ENCODE data around the gene C3orf20.

C3orf20 gene

GRCh38 chr3:14818804-14819500 lies 144.0 kb downstream of the C3orf20 start, which contains the start of gene FGD5:
Gene FGD5 (plus strand): TSS chr3:14818962. CDS start chr3:14819072, 110 bp downstream.
- TF ChIP-seq CTCF (conservative IDR thresholded peaks at IDR 0.05; ENCODE audit: low read depth, low read length) = no peak
- Histone ChIP-seq H4K20me1 (ENCODE audit: insufficient read depth) (no peaks in the 10 kb centered on the region), H3K4me2 (no peak within 1 kb of the TSS), H3K27ac (no peak within 1 kb of the TSS), H3K27me3 (ENCODE audit: insufficient read depth, low read depth) (no peaks in the 10 kb centered on the region), H2AFZ (ENCODE audit: low read depth) (no peak within 1 kb of the TSS), H3K9ac (no peak within 1 kb of the TSS), H3K79me2 (ENCODE audit: insufficient read depth, low read depth) (no peaks in the 10 kb centered on the region), H3K4me3 (IDR thresholded peaks at IDR 0.05; ENCODE audit: insufficient read depth, low read depth, low read length) (no peak within 1 kb of the TSS), H3K36me3 (ENCODE audit: insufficient read depth) (no peaks in the 10 kb centered on the region), H3K4me1 (ENCODE audit: low read depth, poor library complexity, severe bottlenecking) (no peaks in the 10 kb centered on the region)

GRCh38 chr3:14819671-14820070 lies 144.7 kb downstream of the C3orf20 start:
- Histone ChIP-seq H3K4me2 (no peak overlapping the region), H3K79me2 (ENCODE audit: insufficient read depth, low read depth) (no peaks in the 10 kb centered on the region), H4K20me1 (ENCODE audit: insufficient read depth) (no peaks in the 10 kb centered on the region), H3K36me3 (ENCODE audit: insufficient read depth) (no peaks in the 10 kb centered on the region), H3K9ac (no peak overlapping the region), H2AFZ (ENCODE audit: low read depth) (no peak overlapping the region), H3K4me1 (ENCODE audit: low read depth, poor library complexity, severe bottlenecking) (no peaks in the 10 kb centered on the region), H3K4me3 (IDR thresholded peaks at IDR 0.05; ENCODE audit: insufficient read depth, low read depth, low read length) (no peak overlapping the region), H3K27ac (no peak overlapping the region), H3K27me3 (ENCODE audit: insufficient read depth, low read depth) (no peaks in the 10 kb centered on the region)
- no peak for TF ChIP-seq CTCF (conservative IDR thresholded peaks at IDR 0.05; ENCODE audit: low read depth, low read length)

- Histone ChIP-seq H3K27me3 (ENCODE audit: insufficient read depth, low read depth) (no peaks in the 10 kb centered on the region), H3K4me1 (ENCODE audit: low read depth, poor library complexity, severe bottlenecking) (no peaks in the 10 kb centered on the region), H3K79me2 (ENCODE audit: insufficient read depth, low read depth) (no peaks in the 10 kb centered on the region), H3K4me3 (IDR thresholded peaks at IDR 0.05; ENCODE audit: insufficient read depth, low read depth, low read length) (no peak overlapping the region), H3K9ac (no peak overlapping the region), H3K36me3 (ENCODE audit: insufficient read depth) (no peaks in the 10 kb centered on the region), H3K4me2 (no peak overlapping the region), H2AFZ (ENCODE audit: low read depth) (no peak overlapping the region), H3K27ac (no peak overlapping the region), H4K20me1 (ENCODE audit: insufficient read depth) (no peaks in the 10 kb centered on the region)
- TF ChIP-seq CTCF (conservative IDR thresholded peaks at IDR 0.05; ENCODE audit: low read depth, low read length) = no peak
Measured at GRCh38 chr3:14820156-14820555, 145.2 kb downstream of the C3orf20 start.

- no peak for TF ChIP-seq CTCF (conservative IDR thresholded peaks at IDR 0.05; ENCODE audit: low read depth, low read length)
- Histone ChIP-seq H3K4me3 (IDR thresholded peaks at IDR 0.05; ENCODE audit: insufficient read depth, low read depth, low read length) (no peak overlapping the region), H3K4me2 (no peak overlapping the region), H3K27me3 (ENCODE audit: insufficient read depth, low read depth) (no peaks in the 10 kb centered on the region), H3K79me2 (ENCODE audit: insufficient read depth, low read depth) (no peaks in the 10 kb centered on the region), H3K4me1 (ENCODE audit: low read depth, poor library complexity, severe bottlenecking) (no peaks in the 10 kb centered on the region), H3K27ac (no peak overlapping the region), H3K36me3 (ENCODE audit: insufficient read depth) (no peaks in the 10 kb centered on the region), H4K20me1 (ENCODE audit: insufficient read depth) (no peaks in the 10 kb centered on the region), H2AFZ (ENCODE audit: low read depth) (no peak overlapping the region), H3K9ac (no peak overlapping the region)
Measured at GRCh38 chr3:14821151-14821550, 146.2 kb downstream of the C3orf20 start.
